T-helper 2 cell (primary cell): ENCODE measurements around the gene BACE1-AS.
"Not testable (repeated sequence)": the region's sequence is repeated elsewhere in the genome, so short reads cannot be mapped to it uniquely, and the experiment has no call there.

ENCODE experiments used
- DNase-seq, 5 experiments: peaks; one replicate each; pipeline versions ENCODE4 v3.0.0 to v3.0.0-alpha.2; 2012 to 2022

Gene BACE1-AS

DNA sequence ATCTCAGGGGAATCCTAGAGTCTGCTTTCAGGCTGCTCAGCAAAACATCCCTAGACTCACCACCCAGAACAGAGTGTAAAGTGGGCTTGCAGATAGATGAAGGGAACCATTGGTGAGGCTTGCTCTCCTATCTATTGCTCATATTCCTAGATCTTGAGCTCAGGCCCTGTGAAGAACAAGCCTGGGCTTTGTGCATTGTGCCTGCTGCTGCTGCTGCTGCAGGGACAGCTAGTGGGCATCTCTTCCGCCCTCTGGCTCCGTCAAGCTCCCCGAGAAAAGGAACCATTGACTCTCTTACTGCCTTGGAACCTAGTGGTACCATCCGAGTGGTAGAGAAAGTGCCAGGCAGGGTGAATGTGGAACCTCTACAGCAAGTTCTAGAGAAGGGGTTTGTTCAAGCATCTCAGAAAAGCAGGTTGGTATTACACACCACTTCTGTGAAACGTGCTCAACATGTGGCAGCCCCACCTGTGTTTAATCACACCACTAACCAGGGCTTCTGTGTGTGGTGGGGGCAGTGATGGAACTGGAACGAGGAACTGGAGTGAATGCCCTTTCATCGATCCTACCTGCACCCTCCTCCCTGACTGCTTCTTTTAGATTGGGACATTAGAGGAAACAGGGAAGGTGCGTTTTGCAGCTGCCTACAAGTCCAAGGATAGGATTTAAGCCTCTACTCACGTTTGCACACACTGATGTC, 4.4 kb downstream of the BACE1-AS start:
- DNase-seq = no peak

DNA sequence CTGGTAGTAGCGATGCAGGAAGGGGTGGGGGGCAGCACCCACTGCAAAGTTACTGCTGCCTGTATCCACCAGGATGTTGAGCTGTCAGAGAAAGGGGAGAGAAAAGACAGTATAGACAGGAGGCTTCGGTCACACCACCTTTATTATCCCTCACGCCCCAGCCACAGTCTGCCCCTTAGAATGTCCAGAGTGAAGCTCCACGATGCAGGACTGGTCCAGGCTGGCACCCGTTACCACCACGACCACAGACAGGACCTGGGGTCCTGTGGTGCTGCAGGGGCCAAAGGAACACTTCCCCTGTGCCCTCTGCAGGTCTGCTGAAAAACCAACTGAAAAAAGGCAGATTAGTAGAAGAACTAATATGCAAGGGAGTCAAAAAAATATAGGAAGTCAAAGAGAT, 5.7 kb downstream of the BACE1-AS start:
- no peak for DNase-seq

DNA sequence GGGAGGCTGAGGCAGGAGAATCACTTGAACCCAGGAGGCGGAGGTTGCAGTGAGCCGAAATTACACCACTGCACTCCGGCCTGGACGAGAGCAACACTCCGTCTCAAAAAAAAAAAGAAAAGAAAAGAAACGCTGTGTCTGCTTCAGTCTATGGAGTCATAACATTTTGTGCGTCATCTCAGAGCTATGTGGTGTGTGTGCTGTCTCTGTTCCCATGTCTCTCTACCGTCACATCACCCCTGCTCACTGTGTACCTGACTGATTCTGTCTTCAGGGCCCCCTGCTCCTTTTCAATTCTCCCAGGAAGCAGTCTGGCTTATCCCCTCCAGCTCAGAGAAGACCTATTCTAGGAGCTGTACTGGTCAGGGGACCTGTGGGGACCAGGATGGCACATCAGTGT, 7.0 kb downstream of the BACE1-AS start:
- DNase-seq = no peak

DNA sequence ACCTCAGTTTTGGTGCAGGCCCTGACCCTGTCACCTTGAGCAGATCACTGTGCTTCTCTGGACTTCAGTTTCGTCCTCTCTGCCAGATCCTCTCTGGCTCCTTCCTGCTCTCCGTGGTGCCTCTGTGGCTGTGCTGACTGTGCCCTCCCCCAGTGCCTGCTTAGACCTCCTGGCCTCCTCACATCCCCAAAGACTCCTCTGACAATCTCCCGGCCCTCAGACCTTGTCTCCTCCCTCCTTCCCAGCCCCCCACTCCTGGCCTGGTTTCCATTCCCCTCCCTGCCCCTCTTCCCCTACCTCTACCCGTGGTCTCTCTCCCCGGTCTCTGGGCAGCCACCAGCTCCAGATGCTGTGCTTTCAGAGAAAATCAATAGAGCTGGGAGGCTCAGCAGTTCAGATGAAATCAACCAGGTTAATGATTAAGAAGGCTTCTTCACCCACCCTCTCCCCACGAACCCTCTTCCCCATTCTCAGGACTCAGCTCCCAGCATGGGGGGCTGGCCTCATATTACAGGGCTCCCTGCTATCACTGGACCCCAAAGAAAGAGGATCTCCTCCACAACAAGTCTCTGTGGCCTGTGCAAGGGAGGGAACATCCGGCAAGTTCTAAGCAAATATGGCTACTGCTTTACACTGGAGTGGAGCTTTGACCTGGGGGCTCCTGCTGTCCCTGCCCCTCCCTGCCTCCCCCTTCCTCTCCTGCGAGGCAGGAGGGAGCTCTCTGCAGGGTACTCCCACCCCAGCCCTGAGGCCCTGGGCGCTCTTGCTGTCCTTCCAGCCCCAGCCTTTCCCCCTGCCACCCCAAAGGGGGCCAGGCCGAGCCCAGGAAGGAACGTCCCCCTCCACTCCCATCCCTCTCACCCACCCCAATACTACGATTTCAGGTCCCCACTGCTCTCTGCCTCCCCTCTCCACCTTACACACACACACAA, 8.5 kb downstream of the BACE1-AS start:
- DNase-seq = no peak

DNA sequence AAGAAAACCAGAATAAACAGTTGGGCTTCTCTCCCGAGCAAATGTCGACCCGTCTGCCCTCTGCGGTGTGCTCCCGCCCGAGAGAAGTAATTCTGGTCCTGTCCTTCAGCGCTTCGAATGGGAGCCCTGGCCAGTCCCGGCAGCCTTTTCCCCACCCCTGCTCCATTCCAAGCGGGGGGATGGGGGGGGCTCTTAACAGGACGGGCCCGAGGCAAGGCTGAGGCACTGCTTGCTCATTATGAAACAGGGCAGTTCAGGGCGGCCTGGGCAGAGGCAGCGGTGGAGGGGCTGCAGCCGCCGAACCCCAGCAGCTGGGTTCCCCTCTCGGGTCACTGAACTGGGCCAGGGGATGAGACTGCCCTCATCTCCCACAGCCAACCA, 9.1 kb downstream of the BACE1-AS start:
- DNase-seq = no peak

DNA sequence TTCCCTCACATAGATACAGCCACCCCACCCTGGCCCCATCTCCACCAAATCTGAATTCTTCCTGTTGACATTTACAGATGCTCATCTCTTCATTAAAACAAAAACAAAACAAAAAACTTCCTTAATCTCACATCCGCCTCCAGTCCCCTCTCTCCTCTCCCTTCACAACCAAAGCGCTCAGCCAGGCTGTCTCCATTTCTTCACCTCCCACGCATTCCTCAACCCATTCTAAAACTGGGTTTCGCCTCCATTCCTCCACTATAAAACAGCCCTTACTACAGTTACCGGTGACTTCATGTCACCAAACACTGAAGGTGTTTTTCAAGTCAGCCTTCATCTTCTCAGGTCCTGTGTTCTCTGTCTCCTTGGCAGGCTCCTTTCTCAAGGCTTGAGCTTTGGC, 9.6 kb downstream of the BACE1-AS start:
- no peak for DNase-seq

DNA sequence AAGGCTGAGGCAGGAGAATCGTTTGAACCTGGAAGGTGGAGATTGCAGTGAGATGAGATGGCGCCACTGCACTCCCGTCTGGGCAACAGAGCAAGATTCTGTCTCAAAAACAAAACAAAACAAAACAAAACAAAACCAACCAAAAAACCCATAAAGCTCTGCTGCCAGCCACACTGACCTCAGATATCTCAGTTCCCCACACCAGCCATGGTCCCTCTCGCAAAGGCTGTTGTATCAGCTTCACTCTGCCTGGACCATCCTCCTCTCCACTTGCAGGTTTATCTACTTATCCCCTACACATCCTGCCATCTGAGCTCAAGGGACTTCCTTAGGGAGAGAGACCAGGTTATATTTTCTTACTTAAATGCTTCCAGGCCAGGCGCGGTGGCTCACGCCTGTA, 11.1 kb downstream of the BACE1-AS start:
- DNase-seq = no peak

DNA sequence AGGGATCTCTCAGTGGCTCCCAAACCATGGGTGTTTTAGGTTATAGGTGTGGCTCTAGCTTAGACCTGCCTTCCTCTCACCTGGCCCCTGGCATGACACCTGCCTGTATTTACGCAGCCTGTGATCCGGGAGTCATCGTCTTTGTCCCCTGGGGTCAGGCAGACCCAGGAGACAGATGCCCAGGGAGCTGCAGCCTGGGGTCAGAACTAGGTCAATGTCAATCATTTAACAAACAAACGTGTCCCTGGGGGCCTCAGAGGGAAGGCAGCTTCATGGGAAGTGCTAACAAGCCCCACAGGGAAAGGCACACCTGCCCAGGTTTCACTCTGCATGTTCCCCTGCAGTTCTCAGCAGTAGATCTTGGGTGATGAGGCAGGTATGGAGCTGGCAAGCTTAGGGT, 12.0 kb downstream of the BACE1-AS start:
- no peak for DNase-seq

DNA sequence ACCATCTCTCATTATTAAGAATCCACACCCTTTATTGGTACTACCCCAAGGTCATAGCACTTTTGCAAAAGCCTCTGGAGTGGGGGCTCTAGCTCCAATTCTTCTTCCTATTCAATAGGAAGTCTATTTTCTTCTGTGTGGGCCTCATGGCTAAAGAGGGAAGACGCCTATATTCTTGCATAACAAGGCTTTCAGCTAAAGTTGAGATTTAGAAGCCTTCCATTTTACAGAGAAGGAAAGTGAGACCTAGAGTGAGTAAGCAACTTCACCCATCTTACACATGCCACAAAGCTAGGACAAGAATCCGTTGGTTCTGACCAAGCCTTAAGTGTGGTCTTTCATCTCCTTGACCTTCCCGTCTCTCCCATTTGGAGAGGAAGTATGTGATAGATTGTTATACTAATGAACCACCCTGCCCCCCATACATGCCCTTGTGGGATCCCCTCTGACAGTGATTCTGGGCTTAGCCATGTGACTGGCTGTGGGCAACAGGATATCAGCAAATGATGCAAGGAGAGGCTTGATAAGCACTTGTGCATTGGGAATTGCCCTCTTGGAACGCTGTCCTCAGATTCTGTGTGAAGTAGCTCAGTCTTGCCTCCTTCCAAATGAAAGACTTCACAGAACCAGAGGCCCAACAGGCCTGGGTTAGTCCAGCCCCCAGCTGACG, 12.6 kb downstream of the BACE1-AS start:
- no peak for DNase-seq

DNA sequence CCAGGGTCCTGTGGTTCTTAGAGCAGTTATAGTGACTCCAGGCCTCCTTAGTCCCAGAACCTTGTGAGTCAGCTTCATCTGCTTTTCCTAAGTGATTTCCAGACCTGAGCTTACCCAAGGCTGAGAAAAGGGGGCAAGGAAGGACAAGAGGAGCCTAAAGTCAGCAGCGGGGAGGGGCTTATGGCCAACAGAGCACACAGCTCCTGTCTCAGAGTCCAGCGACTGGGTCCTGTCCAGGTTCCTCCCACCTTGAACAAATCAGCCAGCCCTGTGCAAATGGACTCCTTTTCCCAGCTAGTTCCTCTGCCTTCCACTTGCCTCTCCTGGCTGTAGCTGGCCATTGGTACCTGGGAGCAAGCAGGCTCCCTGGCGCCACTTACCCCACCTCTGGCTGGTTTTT, 14.0 kb downstream of the BACE1-AS start:
- no peak for DNase-seq

DNA sequence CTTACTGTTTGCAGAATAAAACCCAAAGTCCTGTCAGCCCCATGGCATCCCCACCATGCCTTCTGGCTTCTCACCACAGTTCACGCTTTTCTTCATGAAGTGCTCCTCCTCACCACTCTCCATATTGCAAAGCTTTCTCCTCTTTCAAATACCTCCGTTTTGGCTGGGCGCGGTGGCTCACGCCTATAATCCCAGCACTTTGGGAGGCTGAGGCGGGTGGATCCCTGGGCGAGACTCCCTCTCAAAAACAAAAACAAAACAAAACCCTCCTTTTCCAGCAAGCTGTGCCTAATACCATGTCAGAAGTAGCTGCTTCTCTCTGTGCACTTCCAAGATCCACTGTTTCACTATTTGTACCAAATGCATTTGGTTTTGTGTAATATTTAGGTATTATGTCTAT, 18.2 kb downstream of the BACE1-AS start:
- DNase-seq = no peak

DNA sequence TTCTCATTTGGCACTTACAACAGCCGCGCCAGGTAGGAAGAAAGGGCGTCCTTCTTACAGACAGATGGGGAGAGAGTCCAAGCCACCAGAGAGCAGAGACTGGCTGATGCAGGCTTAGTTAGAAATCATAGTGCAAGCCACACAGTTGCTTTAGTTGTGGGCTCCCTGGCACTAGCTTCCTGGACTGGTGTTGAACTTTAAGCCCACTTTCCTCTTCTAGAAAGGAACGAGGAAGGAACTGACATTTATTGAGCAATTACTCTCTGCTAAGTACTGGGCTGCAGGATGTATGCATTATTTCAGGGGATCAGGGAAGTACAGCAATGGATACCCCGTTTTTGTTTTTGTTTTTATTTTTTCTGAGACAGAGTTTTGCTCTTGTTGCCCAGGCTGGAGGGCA, 21.9 kb downstream of the BACE1-AS start:
- DNase-seq = no peak

DNA sequence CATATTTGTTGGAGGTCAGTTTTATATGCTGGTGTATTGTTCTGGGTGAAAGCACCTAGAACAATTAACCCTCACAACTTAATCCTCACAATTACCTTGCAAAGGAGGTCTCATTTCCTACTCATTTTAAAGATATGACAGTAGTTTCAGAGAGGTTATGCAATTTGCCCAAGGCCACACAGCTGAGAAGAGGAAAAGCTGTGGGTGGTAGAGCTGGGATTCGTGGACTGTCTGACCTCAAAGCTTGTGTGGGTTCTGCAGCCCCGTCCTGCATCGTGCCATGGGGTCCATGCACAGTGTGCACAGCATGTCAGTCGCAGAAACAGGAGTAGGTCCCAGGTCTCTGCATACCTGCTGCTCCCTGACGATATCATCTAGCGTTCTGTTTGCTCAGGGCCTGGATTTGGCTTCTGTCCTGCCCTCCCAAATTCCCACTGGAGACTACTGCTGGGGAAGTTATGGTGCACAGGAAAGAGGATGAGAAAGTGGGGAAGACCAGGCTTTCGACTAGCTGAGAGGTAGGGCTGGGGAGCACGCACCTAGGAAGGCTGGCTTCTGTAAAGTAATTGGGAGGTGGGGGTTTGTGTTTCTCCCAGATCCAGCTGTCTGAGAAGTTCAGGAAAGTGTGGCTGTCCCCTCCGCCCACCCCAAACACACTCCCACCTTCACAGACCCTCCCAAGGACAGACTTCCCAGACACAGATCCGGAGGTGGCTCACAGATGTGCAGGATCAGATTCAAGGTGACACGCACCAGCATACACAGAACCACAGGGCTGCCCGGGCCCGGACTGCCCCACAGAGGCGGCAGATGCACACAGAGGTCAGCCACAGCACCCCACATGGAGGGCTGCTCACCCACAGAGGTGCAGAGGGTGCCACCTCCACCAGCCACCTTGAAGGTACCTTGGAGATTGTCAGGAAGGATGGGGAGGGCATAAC, 23.0 kb downstream of the BACE1-AS start:
- no peak for DNase-seq

DNA sequence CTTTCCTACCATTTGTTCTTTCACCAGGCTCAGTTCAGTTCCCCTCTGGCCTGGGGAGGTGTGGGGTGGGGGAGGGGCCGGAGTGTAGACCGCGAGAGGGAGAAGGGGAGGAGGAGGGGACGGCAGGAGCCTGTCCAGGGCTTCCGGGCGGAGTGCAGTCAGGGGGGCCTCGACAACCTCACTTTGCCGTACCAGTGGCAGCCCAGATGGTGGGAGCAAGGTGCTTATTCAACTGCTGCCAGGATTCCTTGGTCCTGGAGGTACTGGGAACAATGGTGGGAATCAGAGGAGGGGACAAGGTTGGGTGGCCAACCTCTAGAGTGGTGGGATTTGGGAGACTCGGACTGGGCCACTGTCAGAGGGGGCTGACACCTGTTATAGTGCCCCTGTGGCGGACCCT, 23.7 kb downstream of the BACE1-AS start:
- DNase-seq = no peak

DNA sequence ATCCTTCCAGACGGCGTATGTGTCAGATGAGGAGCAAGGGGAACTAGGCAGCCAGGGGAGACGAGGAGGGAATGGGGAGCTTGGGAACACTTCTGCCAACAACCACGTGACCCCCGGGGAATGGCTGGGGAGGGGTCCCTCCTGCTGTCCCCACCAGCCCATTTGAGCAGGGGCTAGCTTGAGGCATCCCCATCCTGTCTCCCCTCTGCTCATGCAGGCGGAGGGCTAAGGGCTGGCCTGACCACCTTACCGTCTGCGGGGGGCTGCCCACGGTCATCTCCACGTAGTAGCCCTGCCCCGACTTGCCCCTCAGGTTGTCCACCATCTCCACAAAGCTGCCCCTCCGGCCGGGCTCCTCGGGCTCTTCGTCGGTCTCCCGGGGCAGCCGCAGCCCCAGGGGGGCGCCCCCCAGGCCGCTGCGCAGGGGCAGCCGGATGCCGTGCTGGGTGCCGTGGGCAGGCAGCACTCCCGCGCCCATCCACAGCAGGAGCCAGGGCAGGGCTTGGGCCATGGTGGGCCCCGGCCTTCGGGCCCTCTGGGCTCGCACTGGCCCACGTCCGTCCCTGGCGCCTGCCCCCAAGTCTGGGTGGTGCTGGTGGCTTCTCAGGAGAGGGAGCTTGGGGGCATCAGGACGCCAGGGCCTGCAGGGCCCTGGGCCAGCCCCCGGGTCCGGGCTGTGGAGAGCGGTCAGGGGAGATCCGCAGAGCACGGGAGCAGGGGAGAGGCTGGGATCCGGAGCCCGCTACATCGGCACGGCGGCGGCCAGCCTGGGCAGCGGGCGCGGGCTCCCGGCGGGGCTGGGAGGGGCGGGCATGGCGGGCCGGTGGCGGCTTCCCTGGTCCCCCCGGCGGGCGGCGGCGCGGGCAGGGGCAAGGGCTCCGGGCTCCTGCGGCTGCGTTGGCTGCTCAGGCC, 24.4 kb downstream of the BACE1-AS start:
- DNase-seq = peak in 3 of 5 experiments; percentile 1 to 27 (median 6)

DNA sequence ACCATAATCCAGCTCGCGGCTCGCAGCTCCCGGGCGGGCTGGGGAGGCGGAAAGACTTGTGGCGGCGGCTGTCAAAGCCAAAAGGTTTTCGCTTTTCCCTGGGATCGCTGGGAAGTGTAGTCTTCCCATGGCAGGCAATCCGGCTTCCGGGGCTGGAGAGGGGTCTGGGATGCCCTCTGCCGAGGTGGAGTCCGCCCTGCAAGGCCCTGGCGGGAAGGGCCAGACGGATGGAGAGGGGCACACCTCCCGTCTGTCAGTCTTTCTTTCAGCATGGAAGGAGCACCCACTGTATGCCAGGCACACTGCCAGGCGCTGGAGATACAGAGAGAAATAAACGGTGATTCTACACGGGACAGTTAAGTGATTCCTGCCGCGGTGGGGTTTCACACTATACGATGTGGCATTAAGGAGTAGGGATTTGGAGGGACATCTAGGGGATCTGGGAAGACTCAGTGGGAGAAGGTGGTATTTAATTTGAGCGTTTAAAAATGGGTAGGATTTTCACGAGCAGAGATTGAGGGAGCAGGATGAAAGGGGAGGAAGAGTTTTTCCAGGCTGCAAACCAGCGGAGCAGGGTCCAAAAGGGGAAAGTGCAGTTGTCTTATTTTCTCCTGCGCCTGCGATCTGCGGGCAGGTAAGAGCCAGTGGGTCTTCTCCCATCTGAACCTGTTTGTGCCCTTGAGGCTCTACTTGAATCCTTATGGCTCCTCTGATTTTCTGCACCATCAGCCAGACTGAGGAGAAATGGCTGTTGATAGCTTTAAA, 25.2 kb downstream of the BACE1-AS start, which contains the start of gene BACE1:
BACE1 (minus strand) TSS at position 60 of the 765 bp plus-strand sequence. CDS start 461 bp downstream, outside the sequence.
- DNase-seq = peak in 2 of 5 experiments; percentile 0 to 27

DNA sequence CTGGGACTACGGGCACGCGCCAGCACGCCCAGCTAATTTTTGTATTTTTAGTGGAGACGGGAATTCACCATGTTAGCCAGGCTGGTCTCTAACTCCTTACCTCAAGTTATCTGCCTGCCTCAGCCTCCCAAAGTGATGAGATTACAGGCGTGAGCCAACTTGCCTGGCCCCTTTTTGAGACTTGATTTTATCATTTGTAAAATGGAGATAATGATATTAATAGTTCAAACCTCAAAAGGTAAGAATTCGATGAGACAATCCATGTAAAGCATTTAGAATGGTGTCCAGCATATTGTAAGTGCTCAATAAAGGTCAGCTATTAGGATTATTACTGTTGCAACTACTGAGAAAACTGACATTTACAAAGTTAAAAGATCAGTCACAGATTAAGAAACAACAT, 27.6 kb downstream of the BACE1-AS start:
- DNase-seq = no peak

DNA sequence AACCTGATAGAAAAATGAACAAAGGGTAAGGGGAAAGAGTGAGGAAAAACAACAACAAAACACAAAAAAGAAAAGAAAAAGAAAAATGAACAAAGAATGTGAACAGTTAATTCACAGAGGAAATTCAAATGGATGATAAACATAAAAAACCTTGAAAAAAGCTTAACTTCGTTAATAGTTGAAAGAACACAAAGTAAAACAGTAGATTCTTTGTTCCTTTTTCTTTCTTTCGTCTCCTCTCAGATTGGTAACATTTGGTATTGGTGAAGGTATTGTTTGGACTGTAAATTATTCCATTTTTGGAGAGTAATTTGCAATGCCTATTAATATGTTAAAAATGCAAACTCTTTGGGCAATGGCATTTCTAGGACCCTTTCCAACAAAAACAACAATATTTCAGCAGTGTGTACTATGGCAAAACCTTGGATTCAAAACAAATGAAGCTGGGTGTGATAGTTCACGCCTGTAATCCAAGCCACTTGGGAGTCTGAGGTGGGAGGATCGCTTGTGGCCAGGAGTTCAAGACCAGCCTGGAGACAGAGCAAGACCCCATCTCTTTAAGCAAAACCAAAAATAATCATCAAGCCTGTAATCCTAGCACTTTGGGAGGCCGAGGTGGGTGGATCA, 28.2 kb downstream of the BACE1-AS start:
- no peak for DNase-seq

DNA sequence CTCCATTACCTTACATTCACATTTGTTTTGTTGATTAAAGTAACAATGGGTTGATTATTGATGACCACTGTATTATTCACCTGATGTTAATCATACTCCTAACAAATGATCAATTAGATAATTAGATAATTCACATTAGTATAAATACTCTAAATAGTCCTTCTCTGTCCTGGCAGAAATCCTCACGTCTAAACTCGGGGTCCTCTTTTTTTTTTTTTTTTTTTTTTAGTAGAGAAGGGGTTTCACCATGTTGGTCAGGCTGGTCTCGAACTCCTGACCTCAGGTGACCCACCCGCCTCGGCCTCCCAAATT, 36.1 kb downstream of the BACE1-AS start:
- not testable (repeated sequence) for DNase-seq
